HG03103 (cell line): ENCODE data around the gene CC2D1A.

ENCODE experiments used
- ATAC-seq: cut with Tn5 transposase; IDR thresholded peaks from one replicate; pipeline ENCODE4 v1.9.1; 2021; ENCODE audit warnings: low read depth; ENCODE audit not compliant: unreplicated experiment

Gene CC2D1A

GRCh38 chr19:13975870-13976269 is 69.9 kb downstream of the CC2D1A start:
- ATAC-seq = no peak

GRCh38 chr19:13976446-13976845 is 70.4 kb downstream of the CC2D1A start:
- ATAC-seq = no peak

DNA sequence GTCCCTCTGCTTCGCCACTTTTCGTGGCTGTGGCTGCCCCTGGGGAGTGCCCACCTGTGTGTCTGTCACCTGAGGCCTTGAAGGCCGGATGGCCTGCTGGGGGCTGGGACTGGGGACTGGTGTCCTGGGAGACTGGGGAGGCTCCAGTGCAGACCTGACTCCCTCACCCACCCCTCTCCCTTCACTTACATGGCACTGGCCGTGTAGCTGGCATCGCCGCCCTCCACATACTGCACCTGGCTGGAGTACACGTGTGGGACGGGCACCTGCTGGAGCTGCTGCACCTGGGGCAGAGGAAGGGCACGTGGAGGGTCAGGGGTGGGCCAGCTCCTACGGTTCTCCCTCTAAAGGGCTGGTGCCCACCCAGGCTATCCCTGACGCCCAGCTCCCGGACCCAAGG is 71.8 kb downstream of the CC2D1A start:
- no peak for ATAC-seq

DNA sequence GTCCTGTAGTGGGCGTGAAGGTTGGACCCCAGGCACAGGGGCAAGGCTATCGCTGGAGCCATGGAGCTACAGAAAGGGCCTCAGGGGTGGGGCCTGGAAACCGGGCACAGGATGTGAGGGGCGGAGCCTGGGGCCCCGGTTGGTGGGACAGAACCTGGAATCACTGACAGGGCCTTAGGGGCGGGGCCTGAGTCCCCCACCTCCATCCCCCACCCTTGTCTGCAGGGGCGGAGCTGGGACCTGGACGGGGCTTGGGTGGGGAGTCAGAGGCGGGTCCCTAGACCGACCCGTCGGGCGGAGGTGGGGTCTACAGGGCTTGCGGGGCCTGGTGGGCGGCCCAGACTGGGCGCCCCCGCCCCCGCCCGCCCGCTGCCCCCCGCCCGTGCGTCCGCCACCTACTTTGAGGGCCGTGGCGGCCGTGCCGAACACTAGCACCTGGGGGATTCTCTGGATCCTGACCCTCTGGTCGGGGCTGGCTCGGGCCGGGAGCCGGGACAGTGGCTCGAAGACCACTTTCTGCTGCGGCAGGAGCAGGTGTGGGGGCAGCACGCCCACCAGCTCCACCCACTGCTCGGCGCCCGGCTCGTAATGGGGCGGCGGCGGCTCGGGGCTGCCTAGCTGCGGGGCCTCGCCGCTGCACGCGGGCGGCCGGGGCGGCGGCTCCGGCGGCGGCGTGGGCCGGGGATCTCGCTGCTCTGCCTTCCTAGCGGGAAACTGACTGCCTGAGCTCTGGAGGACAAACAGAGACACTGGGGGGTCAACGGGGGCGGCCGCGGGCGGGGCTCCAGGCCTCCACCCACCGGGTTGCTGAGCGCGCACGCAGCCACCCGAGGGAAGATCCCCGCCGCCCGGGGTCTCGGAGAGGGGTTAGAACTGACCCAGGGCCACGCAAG is 72.6 kb downstream of the CC2D1A start:
- ATAC-seq = no peak

DNA sequence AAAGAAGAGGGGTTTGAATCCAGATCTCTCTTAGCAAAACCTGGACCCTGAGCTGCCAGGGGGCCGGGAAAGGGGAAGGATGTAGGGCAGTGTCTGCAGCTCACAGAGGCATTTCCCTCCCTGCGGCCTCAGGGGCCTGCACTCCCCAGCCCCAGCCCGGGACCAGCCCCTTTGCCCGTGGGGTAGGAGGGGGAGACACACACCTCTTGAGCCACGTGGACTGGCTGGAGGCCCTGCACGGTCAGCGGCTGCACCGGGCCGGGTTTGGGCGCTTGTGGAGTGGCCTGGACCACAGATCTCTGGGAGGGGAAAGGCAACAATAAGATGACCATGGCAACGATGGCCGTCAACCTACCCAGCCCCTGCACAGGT is 73.2 kb downstream of the CC2D1A start:
- no peak for ATAC-seq

- no peak for ATAC-seq
Observed at GRCh38 chr19:13979686-13980085, 73.7 kb downstream of the CC2D1A start.

GRCh38 chr19:13980340-13980739 is 74.3 kb downstream of the CC2D1A start:
- ATAC-seq = no peak
